ENCODE results near the gene HYAL2.

Gene HYAL2

DNA sequence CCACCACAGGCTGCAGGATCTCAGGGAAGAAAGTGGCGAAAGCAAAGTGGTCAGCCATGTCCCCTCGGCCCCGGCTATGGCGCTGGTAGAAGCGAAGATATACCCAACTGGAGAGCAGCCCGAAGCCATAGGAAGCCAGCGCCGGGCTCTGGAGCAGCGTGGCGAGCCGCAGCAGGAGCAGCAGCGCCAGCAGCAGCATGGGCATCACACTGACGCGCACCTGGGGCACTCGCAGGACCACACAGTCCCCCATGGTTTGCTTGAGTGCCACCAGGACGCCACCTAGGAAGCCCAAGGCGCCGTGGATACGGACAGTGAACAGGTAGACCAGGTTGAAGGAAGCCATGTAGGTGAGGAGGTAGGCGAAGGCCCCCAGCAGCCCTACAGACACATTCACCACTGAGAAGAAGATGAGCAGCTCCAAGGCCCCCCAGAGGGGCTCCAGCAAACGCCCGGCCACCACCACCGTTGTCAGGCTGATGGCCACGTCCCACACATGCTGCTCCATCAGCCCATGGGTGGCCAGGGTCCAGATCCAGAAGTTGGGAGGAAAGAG, 35.9 kb upstream of the HYAL2 start:
- ChIA-PET CTCF (no interaction called here), POLR2A (no interaction called here)
- H3K4me1 ChIP-seq (ENCODE audit: control insufficient read depth, insufficient read depth, low read length): no peaks in the 10 kb centered on the region
- H3K27ac ChIP-seq (ENCODE audit: extremely low read depth, low read depth, low read length): peak overlapping the region; percentile 84
- peaks cover 0 to 53% of the 10 kb centered on the region in 2 experiments; a peak in 1 of 3 replicates for H3K36me3 ChIP-seq (ENCODE audit: control insufficient read depth in 2 of 2, insufficient read depth in 1 of 2, low read length in 2 of 2)
- H3K9me3 ChIP-seq (ENCODE audit: control insufficient read depth, insufficient read depth, low read depth, low read length): no peaks in the 10 kb centered on the region
- peak overlapping the region; percentile 82 for H3K4me3 ChIP-seq (ENCODE audit: low read depth, low read length)
- peak; percentile 65 for TF ChIP-seq ZIC2 (tag by site-specific recombination; IDR thresholded peaks at IDR 0.05)
- TF ChIP-seq GLIS2 (tag by site-specific recombination; IDR thresholded peaks at IDR 0.05): peak; percentile 55
- peak; percentile 25; the same call in 1 of the 2 replicates for TF ChIP-seq GLIS1 (tag by site-specific recombination; IDR thresholded peaks at IDR 0.05)
- TF ChIP-seq ZNF792 (tag by site-specific recombination; IDR thresholded peaks at IDR 0.05): no peak

DNA sequence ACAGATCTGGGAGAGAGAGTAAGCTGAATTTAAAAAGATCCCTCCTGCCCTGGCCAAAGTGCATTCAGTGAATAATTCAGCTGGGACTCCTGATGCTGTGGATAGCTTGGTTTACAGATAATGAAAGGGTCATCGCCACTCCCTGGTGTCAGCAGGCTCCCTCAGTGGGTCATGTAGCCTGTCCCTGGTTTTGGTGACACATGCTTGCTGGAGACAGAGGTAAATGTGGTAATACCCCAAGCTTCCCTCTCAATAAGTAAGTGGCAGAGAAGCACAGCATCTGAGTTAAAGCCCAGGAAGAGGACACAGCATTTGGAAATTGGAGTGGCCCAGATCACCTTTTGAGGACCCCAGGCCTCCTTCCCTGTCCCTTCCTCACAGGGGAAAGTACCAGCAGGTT, 34.9 kb upstream of the HYAL2 start:
- POLR2A ChIA-PET: interaction anchor here (1.1 to 1.9 kb wide), 4 partner anchors 10 to 124 kb away, joined by 3 to 12 read pairs (median 4); partner anchors contain the start of gene ZMYND10
- H3K27ac ChIP-seq (ENCODE audit: extremely low read depth, low read depth, low read length): no peak overlapping the region
- H3K36me3 ChIP-seq (ENCODE audit: control insufficient read depth in 2 of 2, insufficient read depth in 1 of 2, low read length in 2 of 2): peaks cover 0 to 61% of the 10 kb centered on the region in 2 experiments; a peak in 1 of 3 replicates
- CTCF ChIA-PET: interaction anchor here (1.0 kb wide), 1 partner anchor 319 kb away, joined by 3 read pairs; no protein-coding TSS in a partner anchor
- H3K4me1 ChIP-seq (ENCODE audit: control insufficient read depth, insufficient read depth, low read length): no peaks in the 10 kb centered on the region
- H3K9me3 ChIP-seq (ENCODE audit: control insufficient read depth, insufficient read depth, low read depth, low read length): no peaks in the 10 kb centered on the region
- peak overlapping the region; percentile 82 for H3K4me3 ChIP-seq (ENCODE audit: low read depth, low read length)
- TF ChIP-seq ZNF214 (tag by site-specific recombination; IDR thresholded peaks at IDR 0.05; ENCODE audit: borderline replicate concordance) (no peak), SP2 (tag by site-specific recombination; IDR thresholded peaks at IDR 0.05) (no peak), HOXC10 (CRISPR knock-in tag; IDR thresholded peaks at IDR 0.05) (no peak)
- TF ChIP-seq, protein P1, sequence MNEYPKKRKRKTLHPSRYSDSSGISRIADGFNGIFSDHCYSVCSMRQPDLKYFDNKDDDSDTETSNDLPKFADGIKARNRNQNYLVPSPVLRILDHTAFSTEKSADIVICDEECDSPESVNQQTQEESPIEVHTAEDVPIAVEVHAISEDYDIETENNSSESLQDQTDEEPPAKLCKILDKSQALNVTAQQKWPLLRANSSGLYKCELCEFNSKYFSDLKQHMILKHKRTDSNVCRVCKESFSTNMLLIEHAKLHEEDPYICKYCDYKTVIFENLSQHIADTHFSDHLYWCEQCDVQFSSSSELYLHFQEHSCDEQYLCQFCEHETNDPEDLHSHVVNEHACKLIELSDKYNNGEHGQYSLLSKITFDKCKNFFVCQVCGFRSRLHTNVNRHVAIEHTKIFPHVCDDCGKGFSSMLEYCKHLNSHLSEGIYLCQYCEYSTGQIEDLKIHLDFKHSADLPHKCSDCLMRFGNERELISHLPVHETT (tag by site-specific recombination; IDR thresholded peaks at IDR 0.05): no peak
- TF ChIP-seq, protein P2, sequence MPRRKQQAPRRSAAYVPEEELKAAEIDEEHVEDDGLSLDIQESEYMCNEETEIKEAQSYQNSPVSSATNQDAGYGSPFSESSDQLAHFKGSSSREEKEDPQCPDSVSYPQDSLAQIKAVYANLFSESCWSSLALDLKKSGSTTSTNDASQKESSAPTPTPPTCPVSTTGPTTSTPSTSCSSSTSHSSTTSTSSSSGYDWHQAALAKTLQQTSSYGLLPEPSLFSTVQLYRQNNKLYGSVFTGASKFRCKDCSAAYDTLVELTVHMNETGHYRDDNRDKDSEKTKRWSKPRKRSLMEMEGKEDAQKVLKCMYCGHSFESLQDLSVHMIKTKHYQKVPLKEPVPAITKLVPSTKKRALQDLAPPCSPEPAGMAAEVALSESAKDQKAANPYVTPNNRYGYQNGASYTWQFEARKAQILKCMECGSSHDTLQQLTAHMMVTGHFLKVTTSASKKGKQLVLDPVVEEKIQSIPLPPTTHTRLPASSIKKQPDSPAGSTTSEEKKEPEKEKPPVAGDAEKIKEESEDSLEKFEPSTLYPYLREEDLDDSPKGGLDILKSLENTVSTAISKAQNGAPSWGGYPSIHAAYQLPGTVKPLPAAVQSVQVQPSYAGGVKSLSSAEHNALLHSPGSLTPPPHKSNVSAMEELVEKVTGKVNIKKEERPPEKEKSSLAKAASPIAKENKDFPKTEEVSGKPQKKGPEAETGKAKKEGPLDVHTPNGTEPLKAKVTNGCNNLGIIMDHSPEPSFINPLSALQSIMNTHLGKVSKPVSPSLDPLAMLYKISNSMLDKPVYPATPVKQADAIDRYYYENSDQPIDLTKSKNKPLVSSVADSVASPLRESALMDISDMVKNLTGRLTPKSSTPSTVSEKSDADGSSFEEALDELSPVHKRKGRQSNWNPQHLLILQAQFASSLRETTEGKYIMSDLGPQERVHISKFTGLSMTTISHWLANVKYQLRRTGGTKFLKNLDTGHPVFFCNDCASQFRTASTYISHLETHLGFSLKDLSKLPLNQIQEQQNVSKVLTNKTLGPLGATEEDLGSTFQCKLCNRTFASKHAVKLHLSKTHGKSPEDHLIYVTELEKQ (tag by site-specific recombination; IDR thresholded peaks at IDR 0.05; ENCODE audit: borderline replicate concordance): no peak

DNA sequence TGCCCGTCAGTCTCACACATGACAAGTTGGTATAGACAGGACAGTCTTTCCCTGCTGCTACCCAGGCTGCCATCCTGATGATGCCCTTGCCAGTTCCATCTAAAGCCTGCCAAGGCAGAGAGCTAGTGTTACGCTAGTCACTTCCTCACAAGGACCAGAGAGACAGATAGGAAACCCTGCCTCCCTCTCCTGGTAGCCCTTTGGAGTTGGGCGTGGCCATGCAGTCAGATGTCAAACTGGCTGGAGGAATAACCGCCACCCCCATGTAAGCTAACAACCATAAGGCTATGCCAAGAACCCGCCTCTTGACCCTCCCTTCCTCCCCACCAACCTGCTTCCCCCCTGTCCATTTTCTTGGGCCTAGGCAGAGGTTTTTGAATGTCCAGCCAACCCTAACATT, 34.0 kb upstream of the HYAL2 start:
- no peaks in the 10 kb centered on the region for H3K9me3 ChIP-seq (ENCODE audit: control insufficient read depth, insufficient read depth, low read depth, low read length)
- H3K4me1 ChIP-seq (ENCODE audit: control insufficient read depth, insufficient read depth, low read length): no peaks in the 10 kb centered on the region
- POLR2A ChIA-PET: interaction anchor here (1.1 to 1.9 kb wide), 4 partner anchors 9 to 124 kb away, joined by 3 to 12 read pairs (median 4); partner anchors contain the start of gene ZMYND10
- no peak overlapping the region for H3K27ac ChIP-seq (ENCODE audit: extremely low read depth, low read depth, low read length)
- peaks cover 0 to 61% of the 10 kb centered on the region in 2 experiments; a peak in 1 of 3 replicates for H3K36me3 ChIP-seq (ENCODE audit: control insufficient read depth in 2 of 2, insufficient read depth in 1 of 2, low read length in 2 of 2)
- CTCF ChIA-PET: interaction anchor here (0.8 kb wide), 1 partner anchor 146 kb away, joined by 3 read pairs; no protein-coding TSS in a partner anchor
- H3K4me3 ChIP-seq (ENCODE audit: low read depth, low read length): peak overlapping the region; percentile 82
- no peak for TF ChIP-seq ZNF768 (tag by site-specific recombination; IDR thresholded peaks at IDR 0.05)
- no peak for TF ChIP-seq ZNF791 (tag by site-specific recombination; IDR thresholded peaks at IDR 0.05)
- TF ChIP-seq ZNF133 (tag by site-specific recombination; IDR thresholded peaks at IDR 0.05): no peak
- TF ChIP-seq KLF9 (tag by site-specific recombination; IDR thresholded peaks at IDR 0.05; ENCODE audit: low read depth): peak; percentile 43; the same call in 1 of the 2 replicates
- peak; percentile 75 for TF ChIP-seq ZNF341 (tag by site-specific recombination; IDR thresholded peaks at IDR 0.05; ENCODE audit: low read depth)
- TF ChIP-seq, protein P3, sequence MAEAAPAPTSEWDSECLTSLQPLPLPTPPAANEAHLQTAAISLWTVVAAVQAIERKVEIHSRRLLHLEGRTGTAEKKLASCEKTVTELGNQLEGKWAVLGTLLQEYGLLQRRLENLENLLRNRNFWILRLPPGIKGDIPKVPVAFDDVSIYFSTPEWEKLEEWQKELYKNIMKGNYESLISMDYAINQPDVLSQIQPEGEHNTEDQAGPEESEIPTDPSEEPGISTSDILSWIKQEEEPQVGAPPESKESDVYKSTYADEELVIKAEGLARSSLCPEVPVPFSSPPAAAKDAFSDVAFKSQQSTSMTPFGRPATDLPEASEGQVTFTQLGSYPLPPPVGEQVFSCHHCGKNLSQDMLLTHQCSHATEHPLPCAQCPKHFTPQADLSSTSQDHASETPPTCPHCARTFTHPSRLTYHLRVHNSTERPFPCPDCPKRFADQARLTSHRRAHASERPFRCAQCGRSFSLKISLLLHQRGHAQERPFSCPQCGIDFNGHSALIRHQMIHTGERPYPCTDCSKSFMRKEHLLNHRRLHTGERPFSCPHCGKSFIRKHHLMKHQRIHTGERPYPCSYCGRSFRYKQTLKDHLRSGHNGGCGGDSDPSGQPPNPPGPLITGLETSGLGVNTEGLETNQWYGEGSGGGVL (tag by site-specific recombination; IDR thresholded peaks at IDR 0.05): peak; percentile 56
- TF ChIP-seq ZNF175 (tag by site-specific recombination; IDR thresholded peaks at IDR 0.05): no peak
- TF ChIP-seq ZNF23 (tag by site-specific recombination; IDR thresholded peaks at IDR 0.05; ENCODE audit: borderline replicate concordance): no peak
- TF ChIP-seq ZNF561 (tag by site-specific recombination; IDR thresholded peaks at IDR 0.05; ENCODE audit: borderline replicate concordance): no peak
- TF ChIP-seq ZSCAN16 (tag by site-specific recombination; IDR thresholded peaks at IDR 0.05): no peak
- 0 out of 2 replicates have a peak, but pooled peaks have one; percentile 10 for TF ChIP-seq KLF1 (tag by site-specific recombination; IDR thresholded peaks at IDR 0.05)
- TF ChIP-seq ZNF623 (tag by site-specific recombination; IDR thresholded peaks at IDR 0.05): no peak
- peak; percentile 46; the same call in 1 of the 2 replicates for TF ChIP-seq SP3 (tag by site-specific recombination; IDR thresholded peaks at IDR 0.05)
- TF ChIP-seq ZNF701 (tag by site-specific recombination; IDR thresholded peaks at IDR 0.05): no peak
- TF ChIP-seq ZBTB7A (tag by site-specific recombination; IDR thresholded peaks at IDR 0.05; ENCODE audit: low read depth): no peak
- no peak for TF ChIP-seq ZNF658 (tag by site-specific recombination; IDR thresholded peaks at IDR 0.05)
- no peak for TF ChIP-seq OVOL3 (tag by site-specific recombination; IDR thresholded peaks at IDR 0.05)
